GM21390 (cell line): ENCODE results near the gene TRIM16.
"Not testable (repeated sequence)": the region's sequence is repeated elsewhere in the genome, so short reads cannot be mapped to it uniquely, and the experiment has no call there.

Experiments
- ATAC-seq: cut with Tn5 transposase; IDR thresholded peaks from one replicate; pipeline ENCODE4 v1.9.1; 2021; ENCODE audit not compliant: unreplicated experiment

The TRIM16 gene

GRCh38 chr17:15659236-15659635 is 24.9 kb downstream of the TRIM16 start:
- no peak for ATAC-seq

- no peak for ATAC-seq
Observed at GRCh38 chr17:15658296-15658695, 25.8 kb downstream of the TRIM16 start.

- ATAC-seq, result no peak
Observed at GRCh38 chr17:15657868-15658267, 26.2 kb downstream of the TRIM16 start.

- no peak for ATAC-seq
Observed at GRCh38 chr17:15654886-15655561, 29.1 kb downstream of the TRIM16 start.

GRCh38 chr17:15654401-15654800 is 29.7 kb downstream of the TRIM16 start:
- ATAC-seq, result not testable (repeated sequence)

GRCh38 chr17:15652960-15653359 is 31.2 kb downstream of the TRIM16 start:
- no peak for ATAC-seq

- ATAC-seq, result peak; percentile 74
Observed at GRCh38 chr17:15651583-15652110, 32.5 kb downstream of the TRIM16 start.

GRCh38 chr17:15650741-15651582 is 33.1 kb downstream of the TRIM16 start:
- ATAC-seq, result no peak

- ATAC-seq, result no peak
Observed at GRCh38 chr17:15649861-15650421, 34.2 kb downstream of the TRIM16 start.

- no peak for ATAC-seq
Observed at GRCh38 chr17:15648386-15648785, 35.7 kb downstream of the TRIM16 start.

GRCh38 chr17:15645942-15646312 is 38.2 kb downstream of the TRIM16 start:
- not testable (repeated sequence) for ATAC-seq

- ATAC-seq, result not testable (repeated sequence)
Observed at GRCh38 chr17:15645099-15645941, 38.8 kb downstream of the TRIM16 start.

- ATAC-seq, result not testable (repeated sequence)
Observed at GRCh38 chr17:15642505-15643251, 41.4 kb downstream of the TRIM16 start.

GRCh38 chr17:15642014-15642413 is 42.1 kb downstream of the TRIM16 start:
- not testable (repeated sequence) for ATAC-seq

GRCh38 chr17:15630930-15631453 is 53.1 kb downstream of the TRIM16 start:
- not testable (repeated sequence) for ATAC-seq

- not testable (repeated sequence) for ATAC-seq
Observed at GRCh38 chr17:15629991-15630390, 54.1 kb downstream of the TRIM16 start.

- not testable (repeated sequence) for ATAC-seq
Observed at GRCh38 chr17:15623661-15624209, 60.4 kb downstream of the TRIM16 start.

GRCh38 chr17:15623255-15623654 is 60.9 kb downstream of the TRIM16 start:
- not testable (repeated sequence) for ATAC-seq

- ATAC-seq, result not testable (repeated sequence)
Observed at GRCh38 chr17:15622124-15622523, 62.0 kb downstream of the TRIM16 start.
